H1 (cell line): ENCODE measurements around the gene DACT3. TPM values are rescaled to one million over a fixed set of nuclear protein-coding genes. Genes with fewer than 3 reads are reported as not detected.
A peak's percentile ranks its signal among the peaks of the same experiment; 100 is the strongest.

Experiments used
- CTCF ChIA-PET: fragments of 300-600 bp; sonication (Branson Sonifier 250); formaldehyde crosslinking; loops from one replicate; lab custom pipeline; 2021; ENCODE audit not compliant: partially characterized antibody; lab: Charles Lee
- POLR2A ChIA-PET: fragments of 300-600 bp; sonication (Branson Sonifier 250); formaldehyde crosslinking; loops from one replicate; lab custom pipeline; 2021; ENCODE audit warnings: inconsistent platforms; ENCODE audit not compliant: partially characterized antibody; lab: Charles Lee
- DNase-seq, 2 experiments: peaks; one replicate each; pipeline versions ENCODE4 v3.0.0 to v3.0.0-alpha.2; 2010 to 2022; ENCODE audit warnings: low spot score in 2 of 2, low read depth in 1 of 2, mixed read lengths in 1 of 2
- FAIRE-seq: peaks from 2 replicates; lab custom pipeline; 2011; peaks lifted over from hg19 to GRCh38; lab: Jason Lieb, UNC
- H2AFZ ChIP-seq: 2 replicates; pipeline ENCODE4 v1.8.1; 2012; ENCODE audit warnings: low read length, inconsistent platforms
- H2AK5ac ChIP-seq: 2 replicates; pipeline ENCODE4 v1.6.1; 2013; ENCODE audit warnings: low read depth, low read length
- H2BK120ac ChIP-seq: replicated peaks from 2 replicates; pipeline ENCODE3; 2013; ENCODE audit warnings: low read depth, low read length, inconsistent platforms
- H2BK12ac ChIP-seq: 2 replicates; pipeline ENCODE4 v1.6.1; 2013; ENCODE audit warnings: low read depth, low read length
- H2BK15ac ChIP-seq: 2 replicates; pipeline ENCODE4 v1.6.1; 2013; ENCODE audit warnings: low read length
- H2BK20ac ChIP-seq: 2 replicates; pipeline ENCODE4 v1.6.1; 2013; ENCODE audit warnings: low read length
- H2BK5ac ChIP-seq: 2 replicates; pipeline ENCODE4 v1.6.1; 2013; ENCODE audit warnings: low read depth, low read length
- H3K14ac ChIP-seq: 2 replicates; pipeline ENCODE4 v1.6.1; 2013; ENCODE audit warnings: inconsistent platforms; ENCODE audit not compliant: insufficient read length
- H3K18ac ChIP-seq: 2 replicates; pipeline ENCODE4 v1.6.1; 2013; ENCODE audit warnings: low read length; ENCODE audit errors: extremely low read depth
- H3K23ac ChIP-seq: 2 replicates; pipeline ENCODE4 v1.6.1; 2013; ENCODE audit warnings: inconsistent platforms; ENCODE audit not compliant: insufficient read length
- H3K23me2 ChIP-seq: 2 replicates; pipeline ENCODE4 v1.6.1; 2013; ENCODE audit warnings: low read depth, low read length
- H3K27ac ChIP-seq: 2 replicates; pipeline ENCODE4 v1.6.1; 2011; ENCODE audit warnings: low read depth, low read length, inconsistent platforms
- H3K27me3 ChIP-seq, 4 experiments: replicated peaks in 1 of 4; 1 replicate in 1 of 4; 2 replicates in 3 of 4; pipeline versions ENCODE4 v1.6.1 to v1.8.1; 2011 to 2013; ENCODE audit warnings: low read length in 3 of 4, mild to moderate bottlenecking in 3 of 4, inconsistent platforms in 2 of 4, mixed read lengths in 2 of 4, moderate library complexity in 1 of 4; ENCODE audit not compliant: control insufficient read depth in 3 of 4, insufficient read depth in 3 of 4; ENCODE audit errors: extremely low read depth in 1 of 4
- H3K36me3 ChIP-seq, 4 experiments: 2 replicates each; pipeline versions ENCODE4 v1.6.1 to v1.8.1; 2011 to 2013; ENCODE audit warnings: mild to moderate bottlenecking in 4 of 4, low read length in 3 of 4, moderate library complexity in 2 of 4, control low read depth in 1 of 4, inconsistent platforms in 1 of 4; ENCODE audit not compliant: insufficient read depth in 4 of 4, control insufficient read depth in 2 of 4
- H3K4ac ChIP-seq: replicated peaks from 2 replicates; pipeline ENCODE3; 2013; ENCODE audit warnings: low read length, low read depth, mixed read lengths, inconsistent platforms; ENCODE audit not compliant: insufficient read length
- H3K4me1 ChIP-seq, 4 experiments: replicated peaks in 1 of 4; 1 replicate in 1 of 4; 2 replicates in 3 of 4; pipeline versions ENCODE4 v1.6.1 to v1.8.1; 2011 to 2013; ENCODE audit warnings: low read length in 3 of 4, inconsistent platforms in 2 of 4, mixed read lengths in 1 of 4; ENCODE audit not compliant: insufficient read depth in 4 of 4, control insufficient read depth in 3 of 4
- H3K4me2 ChIP-seq, 2 experiments: 2 replicates each; pipeline versions ENCODE4 v1.6.1 to v1.8.1; 2011 to 2013; ENCODE audit warnings: low read depth in 2 of 2, low read length in 2 of 2, control low read depth in 1 of 2, inconsistent platforms in 1 of 2, mild to moderate bottlenecking in 1 of 2; ENCODE audit not compliant: insufficient read depth in 1 of 2
- H3K4me3 ChIP-seq, 4 experiments: fragments of 200-600, 300-600 bp in 1 of 4; sonication (generic), shearing (Covaris generic), sonication (Bioruptor Twin) in 1 of 4; 2 replicates each; pipeline versions ENCODE4 v1.5.1 to v1.8.1; 2011 to 2016; ENCODE audit warnings: low read length in 4 of 4, low read depth in 3 of 4, control low read depth in 2 of 4, inconsistent platforms in 2 of 4, mild to moderate bottlenecking in 2 of 4, mixed read lengths in 1 of 4, moderate library complexity in 1 of 4; ENCODE audit not compliant: insufficient read depth in 2 of 4; ENCODE audit errors: extremely low read depth in 1 of 4
- H3K56ac ChIP-seq: replicated peaks from 2 replicates; pipeline ENCODE3; 2013; ENCODE audit warnings: low read depth, mild to moderate bottlenecking, mixed read lengths, low read length, inconsistent platforms; ENCODE audit not compliant: insufficient read length
- H3K79me1 ChIP-seq: 2 replicates; pipeline ENCODE4 v1.6.1; 2013; ENCODE audit warnings: low read depth, low read length, control low read depth
- H3K79me2 ChIP-seq, 2 experiments: 2 replicates each; pipeline versions ENCODE4 v1.6.1 to v1.8.1; 2012 to 2013; ENCODE audit warnings: low read length in 2 of 2, mild to moderate bottlenecking in 2 of 2, inconsistent platforms in 1 of 2; ENCODE audit not compliant: insufficient read depth in 2 of 2, control insufficient read depth in 1 of 2
- H3K9ac ChIP-seq, 4 experiments: replicated peaks in 1 of 4; 1 replicate in 1 of 4; 2 replicates in 3 of 4; pipeline versions ENCODE4 v1.6.1 to v1.8.1; 2011 to 2013; ENCODE audit warnings: low read depth in 3 of 4, low read length in 3 of 4, control low read depth in 2 of 4, mild to moderate bottlenecking in 2 of 4, moderate library complexity in 2 of 4, inconsistent platforms in 1 of 4; ENCODE audit errors: extremely low read depth in 1 of 4
- H3K9me3 ChIP-seq, 2 experiments: 2 replicates each; pipeline versions ENCODE4 v1.6.1 to v1.8.1; 2012 to 2013; ENCODE audit warnings: mild to moderate bottlenecking in 2 of 2, moderate library complexity in 2 of 2, control low read depth in 1 of 2, inconsistent platforms in 1 of 2, low read depth in 1 of 2, low read length in 1 of 2, mixed read lengths in 1 of 2; ENCODE audit not compliant: insufficient read depth in 2 of 2
- H4K20me1 ChIP-seq, 2 experiments: replicated peaks in 1 of 2; 2 replicates each; pipeline versions ENCODE3 to v1.8.1; 2011 to 2013; ENCODE audit warnings: inconsistent platforms in 2 of 2, low read length in 2 of 2, mild to moderate bottlenecking in 1 of 2; ENCODE audit not compliant: insufficient read depth in 2 of 2, control insufficient read depth in 1 of 2
- H4K5ac ChIP-seq: 2 replicates; pipeline ENCODE4 v1.6.1; 2013; ENCODE audit warnings: low read length, low read depth, mixed read lengths, inconsistent platforms; ENCODE audit not compliant: insufficient read length
- H4K8ac ChIP-seq: 2 replicates; pipeline ENCODE4 v1.8.0; 2013; ENCODE audit warnings: mild to moderate bottlenecking, moderate library complexity, low read length, inconsistent platforms; ENCODE audit not compliant: insufficient read depth; ENCODE audit errors: extremely low read depth
- H4K91ac ChIP-seq: replicated peaks from 2 replicates; pipeline ENCODE3; 2013; ENCODE audit warnings: low read length, mixed read lengths, inconsistent platforms; ENCODE audit not compliant: insufficient read length
- CTCF ChIP-seq, 3 experiments: IDR thresholded peaks; 1 replicate in 2 of 3; 2 replicates in 1 of 3; pipeline versions ENCODE4 v1.5.1 to v1.6.1; 2011; ENCODE audit warnings: low read length in 3 of 3, mild to moderate bottlenecking in 3 of 3, inconsistent platforms in 2 of 3, low read depth in 1 of 3, moderate library complexity in 1 of 3; ENCODE audit not compliant: insufficient read depth in 1 of 3; ENCODE audit errors: control extremely low read depth in 1 of 3
- POLR2A ChIP-seq, 2 experiments: IDR thresholded peaks; 1 replicate in 1 of 2; 2 replicates in 1 of 2; pipeline ENCODE4 v1.6.1; 2011; ENCODE audit warnings: low read depth in 2 of 2, low read length in 2 of 2, mild to moderate bottlenecking in 2 of 2; ENCODE audit errors: control extremely low read depth in 1 of 2
- RAD21 ChIP-seq, 2 experiments: IDR thresholded peaks in 1 of 2; conservative IDR thresholded peaks in 1 of 2; 2 replicates each; pipeline ENCODE4 v1.6.1; 2011; ENCODE audit warnings: low read depth in 2 of 2, low read length in 2 of 2, improper control_type of control experiment in 1 of 2, inconsistent platforms in 1 of 2, mild to moderate bottlenecking in 1 of 2, moderate library complexity in 1 of 2
- SIX5 ChIP-seq: IDR thresholded peaks from 2 replicates; pipeline ENCODE4 v1.6.1; 2011; ENCODE audit warnings: mild to moderate bottlenecking, low read depth, low read length
- USF2 ChIP-seq: IDR thresholded peaks from 2 replicates; pipeline ENCODE4 v1.6.1; 2011; ENCODE audit warnings: low read length, improper control_type of control experiment
- YY1 ChIP-seq: IDR thresholded peaks from 2 replicates; pipeline ENCODE4 v1.6.1; 2011; ENCODE audit warnings: low read depth, mild to moderate bottlenecking, low read length
- WGBS, 2 experiments: shearing (Covaris generic) in 1 of 2; methylation state at CpG; one replicate each; pipeline versions ENCODE4 v1.1.6 to v1.1.7; 2013 to 2015; ENCODE audit warnings: low lambda C conversion rate in 2 of 2, mixed read lengths in 2 of 2, inconsistent platforms in 1 of 2, low coverage in 1 of 2, missing lambda C conversion rate in 1 of 2; ENCODE audit not compliant: insufficient replicate concordance in 2 of 2, insufficient coverage in 1 of 2, insufficient read length in 1 of 2; ENCODE audit errors: extremely low coverage in 1 of 2, missing lambda C conversion rate in 1 of 2; 5-methylcytosine and 5-hydroxymethylcytosine counted together
- polyA plus RNA-seq, 7 experiments: library from polyadenylated mRNA; depleted of rRNA in 3 of 7; stranded (reverse) in 5 of 7; unstranded in 2 of 7; fragments of >200 nt in 5 of 7; fragments of 200-250 nt in 2 of 7; gene quantifications; 1 replicate in 5 of 7; 2 replicates in 1 of 7; 4 replicates in 1 of 7; pipeline versions ENCODE4 v1.2.1 to v1.2.3, GENCODE V29; 2011 to 2013; ENCODE audit warnings: missing spikeins in 2 of 7, mixed read lengths in 2 of 7
- total RNA-seq: library from RNA; stranded (reverse); fragmentation: NEBNext Ultra II Directional; extraction: Animal tissue kit (Norgen Biotek cat#: 25700); gene quantifications from 2 replicates; pipeline ENCODE4 v1.2.1, GENCODE V29; 2021

DACT3 gene
- total and polyA plus RNA-seq, 2 of the 8 experiments (the other 6 are each of a cell fraction or from before 2014, with no cell fraction given): 1.8 to 2.0 TPM

GRCh38 chr19:46616631-46617322 is 44.2 kb downstream of the DACT3 start:
- DNase-seq: peak in 1 of 2 experiments; percentile 79
- H3K79me1 ChIP-seq: no peaks in the 10 kb centered on the region
- H3K27me3 ChIP-seq: no peaks in the 10 kb centered on the region
- no peak overlapping the region for H3K56ac ChIP-seq
- no peak overlapping the region for H3K18ac ChIP-seq
- no peak for FAIRE-seq
- H3K4me3 ChIP-seq: no peak overlapping the region
- CTCF ChIA-PET: interaction anchor here (0.5 to 15.6 kb wide), 22 partner anchors 10 to 224 kb away, joined by 3 to 341 read pairs (median 4); partner anchors contain the start of genes CALM3, DACT3 and PTGIR
- H3K9me3 ChIP-seq: no peaks in the 10 kb centered on the region
- peaks cover 0 to 7% (median 3%) of the 10 kb centered on the region in 4 experiments; a peak in 4 of 7 replicates for H3K4me1 ChIP-seq
- H4K20me1 ChIP-seq: no peaks in the 10 kb centered on the region
- H3K14ac ChIP-seq: no peak overlapping the region
- H3K4ac ChIP-seq: no peak overlapping the region
- H3K79me2 ChIP-seq: no peaks in the 10 kb centered on the region
- no peaks in the 10 kb centered on the region for H3K36me3 ChIP-seq
- POLR2A ChIA-PET: interaction anchor here (1.6 to 1.9 kb wide), 3 partner anchors 15 to 45 kb away, joined by 5 to 8 read pairs (median 8); partner anchors contain the start of genes CALM3 and DACT3
- no peak overlapping the region for H2BK12ac ChIP-seq
- H2AFZ ChIP-seq: peak overlapping the region; percentile 62; the same call in 1 of the 2 replicates
- no peak overlapping the region for H4K5ac ChIP-seq
- H3K9ac ChIP-seq: no peak overlapping the region
- no peak overlapping the region for H2AK5ac ChIP-seq
- no peak overlapping the region for H2BK20ac ChIP-seq
- 0 out of 2 replicates have a peak overlapping the region, but pooled peaks have one; percentile 6 for H2BK15ac ChIP-seq
- H2BK5ac ChIP-seq: no peak overlapping the region
- WGBS, 2 experiments: 56% methylated on average over 17 of the region's 17 CpGs; no CpG with 5 or more reads in 1 of the 2 experiments
- H4K8ac ChIP-seq: no peak overlapping the region; the same call in 1 of the 2 replicates
- no peaks in the 10 kb centered on the region for H3K23me2 ChIP-seq
- no peak overlapping the region for H2BK120ac ChIP-seq
- no peak overlapping the region for H3K27ac ChIP-seq
- TF ChIP-seq SIX5 (no peak), YY1 (peak; percentile 27; the same call in 1 of the 2 replicates), POLR2A (IDR thresholded peaks at IDR 0.05; ENCODE audit: control extremely low read depth in 1 of 2, low read depth in 2 of 2, low read length in 2 of 2) (no peak), USF2 (no peak), CTCF (IDR thresholded peaks at IDR 0.05; ENCODE audit: control extremely low read depth in 1 of 3, insufficient read depth in 1 of 3, low read depth in 1 of 3, low read length in 3 of 3) (peak; percentile 66 to 98 (median 84)), RAD21 (IDR thresholded peaks at IDR 0.05 in 1 of 2, conservative IDR thresholded peaks at IDR 0.05 in 1 of 2; ENCODE audit: low read depth in 2 of 2, low read length in 2 of 2) (peak; percentile 60 to 76)
- H3K4me2 ChIP-seq: no peak overlapping the region
- no peak overlapping the region for H4K91ac ChIP-seq
- no peak overlapping the region for H3K23ac ChIP-seq
